Measurements from ENCODE around the gene SORCS2. TPM values are rescaled to one million over a fixed set of nuclear protein-coding genes. Genes with fewer than 3 reads are reported as not detected.

Gene SORCS2
- total and polyA plus RNA-seq, 2 of the 8 experiments (the other 6 are each of a cell fraction or from before 2014, with no cell fraction given): 0.36 to 1.8 TPM

- ChIA-PET CTCF (ENCODE audit: partially characterized antibody) (no interaction called here), POLR2A (ENCODE audit: partially characterized antibody) (no interaction called here)
- H4K5ac ChIP-seq (ENCODE audit: insufficient read length, low read depth, low read length): no peak overlapping the region
- H2BK5ac ChIP-seq (ENCODE audit: low read depth, low read length): no peak overlapping the region
- H4K8ac ChIP-seq (ENCODE audit: extremely low read depth, insufficient read depth, low read length): no peak overlapping the region
- 85% methylated on average over 30 of the region's 37 CpGs; no CpG with 5 or more reads in 1 of the 2 experiments for WGBS, 2 experiments (ENCODE audit: extremely low coverage in 1 of 2, insufficient coverage in 1 of 2, insufficient read length in 1 of 2, insufficient replicate concordance in 2 of 2, low coverage in 1 of 2, low lambda C conversion rate in 2 of 2, missing lambda C conversion rate in 1 of 2)
- H3K9ac ChIP-seq (replicated peaks in 1 of 4; ENCODE audit: extremely low read depth in 1 of 4, low read depth in 3 of 4, low read length in 3 of 4): no peak overlapping the region
- H2AK5ac ChIP-seq (ENCODE audit: low read depth, low read length): no peak overlapping the region
- no peaks in the 10 kb centered on the region for H3K23me2 ChIP-seq (ENCODE audit: low read depth, low read length)
- no peaks in the 10 kb centered on the region for H3K79me2 ChIP-seq (ENCODE audit: control insufficient read depth in 1 of 2, insufficient read depth in 2 of 2, low read length in 2 of 2)
- no peak overlapping the region for H2BK15ac ChIP-seq (ENCODE audit: low read length)
- H3K14ac ChIP-seq (ENCODE audit: insufficient read length): no peak overlapping the region
- H2AFZ ChIP-seq (ENCODE audit: low read length): no peak overlapping the region
- no peaks in the 10 kb centered on the region; a peak in 1 of 7 replicates for H3K4me1 ChIP-seq (replicated peaks in 1 of 4; ENCODE audit: control insufficient read depth in 3 of 4, insufficient read depth in 4 of 4, low read length in 3 of 4)
- H3K79me1 ChIP-seq (ENCODE audit: low read depth, low read length): no peaks in the 10 kb centered on the region
- no peak overlapping the region for H3K18ac ChIP-seq (ENCODE audit: extremely low read depth, low read length)
- no peak overlapping the region for H2BK12ac ChIP-seq (ENCODE audit: low read depth, low read length)
- peaks cover 0 to 5% of the 10 kb centered on the region in 2 experiments for H4K20me1 ChIP-seq (replicated peaks in 1 of 2; ENCODE audit: control insufficient read depth in 1 of 2, insufficient read depth in 2 of 2, low read length in 2 of 2)
- H4K91ac ChIP-seq (replicated peaks; ENCODE audit: insufficient read length, low read length): no peak overlapping the region
- FAIRE-seq (no peak), DNase-seq (ENCODE audit: low read depth in 1 of 2, low spot score in 2 of 2) (no peak)
- H3K36me3 ChIP-seq (ENCODE audit: control insufficient read depth in 2 of 4, insufficient read depth in 4 of 4, low read length in 3 of 4): no peaks in the 10 kb centered on the region
- no peak overlapping the region for H3K4me3 ChIP-seq (ENCODE audit: extremely low read depth in 1 of 4, insufficient read depth in 2 of 4, low read depth in 3 of 4, low read length in 4 of 4)
- peaks cover 0 to 2% (median 0%) of the 10 kb centered on the region in 4 experiments; a peak in 1 of 7 replicates for H3K27me3 ChIP-seq (replicated peaks in 1 of 4; ENCODE audit: control insufficient read depth in 3 of 4, extremely low read depth in 1 of 4, insufficient read depth in 3 of 4, low read length in 3 of 4)
- H3K56ac ChIP-seq (replicated peaks; ENCODE audit: insufficient read length, low read depth, low read length): no peak overlapping the region
- no peaks in the 10 kb centered on the region for H3K9me3 ChIP-seq (ENCODE audit: insufficient read depth in 2 of 2, low read depth in 1 of 2, low read length in 1 of 2)
- no peak overlapping the region for H3K27ac ChIP-seq (ENCODE audit: low read depth, low read length)
- no peak overlapping the region for H3K4ac ChIP-seq (replicated peaks; ENCODE audit: insufficient read length, low read depth, low read length)
- no peak overlapping the region for H3K4me2 ChIP-seq (ENCODE audit: insufficient read depth in 1 of 2, low read depth in 2 of 2, low read length in 2 of 2)
- no peak overlapping the region for H2BK120ac ChIP-seq (replicated peaks; ENCODE audit: low read depth, low read length)
- no peak overlapping the region for H2BK20ac ChIP-seq (ENCODE audit: low read length)
- no peak overlapping the region for H3K23ac ChIP-seq (ENCODE audit: insufficient read length)
- TF ChIP-seq, protein P1, sequence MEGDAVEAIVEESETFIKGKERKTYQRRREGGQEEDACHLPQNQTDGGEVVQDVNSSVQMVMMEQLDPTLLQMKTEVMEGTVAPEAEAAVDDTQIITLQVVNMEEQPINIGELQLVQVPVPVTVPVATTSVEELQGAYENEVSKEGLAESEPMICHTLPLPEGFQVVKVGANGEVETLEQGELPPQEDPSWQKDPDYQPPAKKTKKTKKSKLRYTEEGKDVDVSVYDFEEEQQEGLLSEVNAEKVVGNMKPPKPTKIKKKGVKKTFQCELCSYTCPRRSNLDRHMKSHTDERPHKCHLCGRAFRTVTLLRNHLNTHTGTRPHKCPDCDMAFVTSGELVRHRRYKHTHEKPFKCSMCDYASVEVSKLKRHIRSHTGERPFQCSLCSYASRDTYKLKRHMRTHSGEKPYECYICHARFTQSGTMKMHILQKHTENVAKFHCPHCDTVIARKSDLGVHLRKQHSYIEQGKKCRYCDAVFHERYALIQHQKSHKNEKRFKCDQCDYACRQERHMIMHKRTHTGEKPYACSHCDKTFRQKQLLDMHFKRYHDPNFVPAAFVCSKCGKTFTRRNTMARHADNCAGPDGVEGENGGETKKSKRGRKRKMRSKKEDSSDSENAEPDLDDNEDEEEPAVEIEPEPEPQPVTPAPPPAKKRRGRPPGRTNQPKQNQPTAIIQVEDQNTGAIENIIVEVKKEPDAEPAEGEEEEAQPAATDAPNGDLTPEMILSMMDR (IDR thresholded peaks at IDR 0.05; ENCODE audit: control extremely low read depth in 1 of 3, insufficient read depth in 1 of 3, low read depth in 1 of 3, low read length in 3 of 3): no peak
- TF ChIP-seq CEBPB (IDR thresholded peaks at IDR 0.05; ENCODE audit: low read depth, low read length): no peak
- TF ChIP-seq BCL11A (IDR thresholded peaks at IDR 0.05; ENCODE audit: low read depth in 2 of 2, low read length in 2 of 2): no peak
- TF ChIP-seq EZH2 (IDR thresholded peaks at IDR 0.05; ENCODE audit: low read depth, low read length, severe bottlenecking): no peak
- TF ChIP-seq KDM4A (IDR thresholded peaks at IDR 0.05; ENCODE audit: low read depth, low read length, severe bottlenecking): no peak
- TF ChIP-seq NRF1 (IDR thresholded peaks at IDR 0.05; ENCODE audit: low read depth, low read length): no peak
- TF ChIP-seq MAX (IDR thresholded peaks at IDR 0.05): no peak
- TF ChIP-seq POU5F1 (IDR thresholded peaks at IDR 0.05; ENCODE audit: low read depth, low read length): no peak
- TF ChIP-seq SRF (IDR thresholded peaks at IDR 0.05; ENCODE audit: low read depth, low read length): no peak
Measured at GRCh38 chr4:7739077-7739917, 547.0 kb downstream of the SORCS2 start.
